ENCODE data around the gene POGK. TPM values are rescaled to one million over a fixed set of nuclear protein-coding genes. Genes with fewer than 3 reads are reported as not detected.

POGK gene
- total and polyA plus RNA-seq, 9 of the 15 experiments (the other 6 are each of a cell fraction or from before 2014, with no cell fraction given) = 6.1 to 44.5 (median 24.3) TPM

GRCh38 chr1:166838766-166839599 is at the start of gene POGK (continued):
- TF ChIP-seq SMAD2 (IDR thresholded peaks at IDR 0.05; ENCODE audit: low read depth, low read length) (no peak), RUNX1 (IDR thresholded peaks at IDR 0.05; ENCODE audit: low read depth) (no peak), HNRNPLL (IDR thresholded peaks at IDR 0.05; ENCODE audit: low read depth, low read length, poor library complexity, severe bottlenecking) (peak; percentile 18), EGR1 (conservative IDR thresholded peaks at IDR 0.05) (peak; percentile 80), SREBF2 (CRISPR knock-in tag; IDR thresholded peaks at IDR 0.05) (no peak), KAT7 (CRISPR knock-in tag; IDR thresholded peaks at IDR 0.05; ENCODE audit: borderline replicate concordance) (peak; percentile 67; the same call in 1 of the 2 replicates), ZNF592 (IDR thresholded peaks at IDR 0.05) (peak; percentile 90), KLF6 (CRISPR knock-in tag; IDR thresholded peaks at IDR 0.05; ENCODE audit: borderline replicate concordance) (no peak), SAFB2 (IDR thresholded peaks at IDR 0.05; ENCODE audit: borderline replicate concordance, low read depth, low read length, severe bottlenecking) (no peak), ZNF551 (CRISPR knock-in tag; IDR thresholded peaks at IDR 0.05) (no peak), MIER1 (IDR thresholded peaks at IDR 0.05; ENCODE audit: low read depth) (no peak), POLR2H (tag; IDR thresholded peaks at IDR 0.05; ENCODE audit: low read depth) (peak; percentile 86), CXXC5 (CRISPR knock-in tag; IDR thresholded peaks at IDR 0.05) (peak; percentile 93), TAF1 (IDR thresholded peaks at IDR 0.05; ENCODE audit: control insufficient read depth, extremely low read depth, insufficient read depth, low read length, severe bottlenecking) (peak; percentile 68), PHB2 (IDR thresholded peaks at IDR 0.05; ENCODE audit: low read depth) (no peak), FOXJ3 (CRISPR knock-in tag; IDR thresholded peaks at IDR 0.05) (no peak), NCOR1 (IDR thresholded peaks at IDR 0.05) (0 out of 2 replicates have a peak, but pooled peaks have one; percentile 7), NCOA1 (IDR thresholded peaks at IDR 0.05; ENCODE audit: low read depth) (no peak), CSDE1 (IDR thresholded peaks at IDR 0.05) (no peak), BRF2 (IDR thresholded peaks at IDR 0.05; ENCODE audit: borderline replicate concordance, insufficient read depth, insufficient read length) (no peak)
- TF ChIP-seq, protein P1, sequence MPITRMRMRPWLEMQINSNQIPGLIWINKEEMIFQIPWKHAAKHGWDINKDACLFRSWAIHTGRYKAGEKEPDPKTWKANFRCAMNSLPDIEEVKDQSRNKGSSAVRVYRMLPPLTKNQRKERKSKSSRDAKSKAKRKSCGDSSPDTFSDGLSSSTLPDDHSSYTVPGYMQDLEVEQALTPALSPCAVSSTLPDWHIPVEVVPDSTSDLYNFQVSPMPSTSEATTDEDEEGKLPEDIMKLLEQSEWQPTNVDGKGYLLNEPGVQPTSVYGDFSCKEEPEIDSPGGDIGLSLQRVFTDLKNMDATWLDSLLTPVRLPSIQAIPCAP (CRISPR knock-in tag; IDR thresholded peaks at IDR 0.05; ENCODE audit: borderline replicate concordance) = no peak
